Body of pancreas (tissue), 4 donors: ENCODE measurements around the gene CERS4. TPM values are rescaled to one million over a fixed set of nuclear protein-coding genes. Genes with fewer than 3 reads are reported as not detected.

Source experiments
- ATAC-seq: fragments of 150-250 bp; one replicate; pipeline ENCODE4 v1.9.1; 2016
- DNase-seq, 4 donors: peaks; one replicate each; pipeline ENCODE4 v3.0.0-alpha.2; 2019
- H3K27ac ChIP-seq, 4 donors: fragments of 200-600 bp; sonication (generic); 1 replicate in 3 of 4; 2 replicates in 1 of 4; pipeline versions ENCODE4 v1.5.1 to v1.6.1; 2016 to 2019; ENCODE audit warnings: mild to moderate bottlenecking in 1 of 4, mixed read lengths in 1 of 4, moderate library complexity in 1 of 4
- H3K27me3 ChIP-seq, 2 donors: fragments of 200-600 bp; sonication (generic); one replicate each; pipeline ENCODE4 v1.6.0; 2016; ENCODE audit warnings: mild to moderate bottlenecking in 1 of 2
- H3K36me3 ChIP-seq, 2 donors: fragments of 200-600 bp; sonication (generic); replicated peaks in 1 of 2; 2 replicates each; pipeline ENCODE4 v1.5.1; 2016; ENCODE audit warnings: low read depth in 2 of 2; ENCODE audit not compliant: insufficient read depth in 1 of 2
- H3K4me1 ChIP-seq: fragments of 200-600 bp; sonication (generic); one replicate; pipeline ENCODE4 v1.6.0; 2016
- H3K4me3 ChIP-seq, 2 donors: fragments of 200-600 bp; sonication (generic); 1 replicate in 1 of 2; 2 replicates in 1 of 2; pipeline ENCODE4 v1.5.1; 2016 to 2019
- H3K9me3 ChIP-seq, 3 donors: fragments of 200-600 bp; sonication (generic); 1 replicate in 2 of 3; 2 replicates in 1 of 3; pipeline ENCODE4 v1.5.1; 2016
- CTCF ChIP-seq, 7 experiments: fragments of 450-650 bp in 4 of 7; fragments of 200-600 bp in 3 of 7; sonication (generic) in 3 of 7; IDR thresholded peaks; one replicate each; pipeline ENCODE4 v1.5.1; 2016 to 2019; ENCODE audit warnings: antibody characterized with exemption in 7 of 7
- POLR2A ChIP-seq, 3 donors: fragments of 450-650 bp; IDR thresholded peaks; one replicate each; pipeline ENCODE4 v1.6.1; 2016; ENCODE audit warnings: antibody characterized with exemption in 3 of 3, mild to moderate bottlenecking in 2 of 3
- WGBS, 2 donors: methylation state at CpG; one replicate each; pipeline ENCODE4 v1.1.5; 2017; 5-methylcytosine and 5-hydroxymethylcytosine counted together
- intact Hi-C: fragments of 100-400 bp; cut with DNase I; formaldehyde crosslinking; loops from one replicate; pipeline ENCODE4 v1.15.1; 2023
- total RNA-seq, 2 donors: library from RNA; depleted of rRNA; stranded (reverse); fragments of >200 nt; gene quantifications; one replicate each; pipeline ENCODE4 v1.1.0, GENCODE V29; 2016

The CERS4 gene
- total RNA-seq, 2 donors from 2014 or later = 53.1 to 87.4 TPM

- Histone ChIP-seq H3K27ac (no peak overlapping the region), H3K9me3 (no peaks in the 10 kb centered on the region), H3K27me3 (no peaks in the 10 kb centered on the region), H3K4me3 (no peak overlapping the region), H3K36me3 (no peaks in the 10 kb centered on the region), H3K4me1 (peaks cover 14% of the 10 kb centered on the region)
- no peak for TF ChIP-seq POLR2A (IDR thresholded peaks at IDR 0.05)
- TF ChIP-seq CTCF (IDR thresholded peaks at IDR 0.05) = no peak
- intact Hi-C loops = no loop called here
- WGBS, 2 donors = 80 to 87% methylated on average over 9 of the region's 9 CpGs
- ATAC-seq (no peak), DNase-seq (no peak)
These were observed 34.5 kb upstream of the CERS4 start for GRCh38 chr19:8174706-8175105.

GRCh38 chr19:8180018-8180417 lies 29.2 kb upstream of the CERS4 start:
- DNase-seq (peak in 3 of 4 donors; percentile 38 to 62 (median 58)), ATAC-seq (peak; percentile 87)
- no peaks in the 10 kb centered on the region for H3K9me3 ChIP-seq
- no peak overlapping the region for H3K4me3 ChIP-seq
- intact Hi-C loops = no loop called here
- H3K27ac ChIP-seq = peak overlapping the region in 2 of 4 donors; percentile 74
- no peaks in the 10 kb centered on the region for H3K27me3 ChIP-seq
- H3K4me1 ChIP-seq = peaks cover 21% of the 10 kb centered on the region
- no peaks in the 10 kb centered on the region for H3K36me3 ChIP-seq
- 24 to 32% methylated on average over 6 of the region's 6 CpGs for WGBS, 2 donors
- TF ChIP-seq POLR2A (IDR thresholded peaks at IDR 0.05) (no peak), CTCF (IDR thresholded peaks at IDR 0.05) (no peak)

GRCh38 chr19:8184274-8184673 lies 24.9 kb upstream of the CERS4 start:
- no peak overlapping the region for H3K27ac ChIP-seq
- intact Hi-C loops = no loop called here
- no peaks in the 10 kb centered on the region for H3K9me3 ChIP-seq
- no peaks in the 10 kb centered on the region for H3K36me3 ChIP-seq
- H3K4me1 ChIP-seq = peaks cover 22% of the 10 kb centered on the region
- H3K27me3 ChIP-seq = no peaks in the 10 kb centered on the region
- H3K4me3 ChIP-seq = no peak overlapping the region
- ATAC-seq = no peak
- TF ChIP-seq POLR2A (IDR thresholded peaks at IDR 0.05) (no peak), CTCF (IDR thresholded peaks at IDR 0.05) (no peak)
- 87 to 96% methylated on average over 9 of the region's 9 CpGs for WGBS, 2 donors
- DNase-seq = no peak

- no peaks in the 10 kb centered on the region for H3K9me3 ChIP-seq
- TF ChIP-seq POLR2A (IDR thresholded peaks at IDR 0.05) = no peak
- TF ChIP-seq CTCF (IDR thresholded peaks at IDR 0.05) = no peak
- intact Hi-C loops = no loop called here
These were observed 23.7 kb upstream of the CERS4 start for GRCh38 chr19:8185343-8186068.

More at GRCh38 chr19:8185343-8186068, 23.7 kb upstream of the CERS4 start:
- no peak for DNase-seq
- H3K4me1 ChIP-seq = peaks cover 10% of the 10 kb centered on the region
- no peak for ATAC-seq
- H3K36me3 ChIP-seq = no peaks in the 10 kb centered on the region
- WGBS, 2 donors = 84 to 97% methylated on average over 5 of the region's 5 CpGs
- H3K4me3 ChIP-seq = no peak overlapping the region
- H3K27me3 ChIP-seq = no peaks in the 10 kb centered on the region
- H3K27ac ChIP-seq = no peak overlapping the region
